Limb (tissue), 2 donors: ENCODE results near the gene METTL23.
"Not testable (repeated sequence)": the region's sequence is repeated elsewhere in the genome, so short reads cannot be mapped to it uniquely, and the experiment has no call there.

ENCODE experiments used
- DNase-seq, 2 donors: peaks; one replicate each; pipeline ENCODE4 v3.0.0-alpha.2; 2016; ENCODE audit errors: extremely low spot score in 2 of 2

The METTL23 gene

DNA sequence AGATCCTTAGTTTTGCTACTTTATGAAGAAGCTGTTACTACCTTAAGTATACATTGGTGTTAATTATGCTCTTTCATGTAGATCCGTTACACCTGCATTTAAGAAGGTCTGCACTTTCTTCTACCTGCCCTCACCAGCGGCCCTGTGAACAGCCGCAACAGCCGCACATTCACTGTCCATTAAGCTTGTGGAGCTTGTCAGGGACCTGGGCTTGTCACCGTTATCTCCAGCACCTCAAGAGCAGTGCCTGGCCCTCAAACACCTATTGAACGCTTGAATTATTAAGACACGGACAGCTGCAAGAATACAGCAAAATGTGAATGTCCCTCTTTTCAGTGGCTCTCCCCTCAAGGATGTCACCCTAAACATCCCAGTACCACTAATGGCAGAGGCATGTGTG is 12.9 kb upstream of the METTL23 start:
- no peak for DNase-seq

DNA sequence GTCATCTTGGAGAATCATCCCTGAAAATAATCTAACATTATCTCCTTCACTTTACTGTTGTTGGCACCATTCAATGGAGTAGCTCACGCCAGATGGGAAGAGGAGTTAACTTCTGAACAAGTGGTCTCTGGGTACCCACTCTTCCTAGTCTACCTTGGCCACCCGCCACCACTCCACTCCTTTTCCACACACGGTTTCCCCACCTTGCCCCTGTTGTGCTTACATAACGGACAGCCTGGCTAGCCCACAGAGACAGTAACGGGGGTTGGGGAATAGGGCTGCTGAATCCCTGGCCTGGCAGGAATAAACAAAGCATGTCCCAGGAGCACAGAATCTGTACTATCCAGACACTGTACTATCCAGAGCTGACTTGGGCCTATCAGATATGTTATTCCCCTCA is 12.3 kb upstream of the METTL23 start:
- no peak for DNase-seq

DNA sequence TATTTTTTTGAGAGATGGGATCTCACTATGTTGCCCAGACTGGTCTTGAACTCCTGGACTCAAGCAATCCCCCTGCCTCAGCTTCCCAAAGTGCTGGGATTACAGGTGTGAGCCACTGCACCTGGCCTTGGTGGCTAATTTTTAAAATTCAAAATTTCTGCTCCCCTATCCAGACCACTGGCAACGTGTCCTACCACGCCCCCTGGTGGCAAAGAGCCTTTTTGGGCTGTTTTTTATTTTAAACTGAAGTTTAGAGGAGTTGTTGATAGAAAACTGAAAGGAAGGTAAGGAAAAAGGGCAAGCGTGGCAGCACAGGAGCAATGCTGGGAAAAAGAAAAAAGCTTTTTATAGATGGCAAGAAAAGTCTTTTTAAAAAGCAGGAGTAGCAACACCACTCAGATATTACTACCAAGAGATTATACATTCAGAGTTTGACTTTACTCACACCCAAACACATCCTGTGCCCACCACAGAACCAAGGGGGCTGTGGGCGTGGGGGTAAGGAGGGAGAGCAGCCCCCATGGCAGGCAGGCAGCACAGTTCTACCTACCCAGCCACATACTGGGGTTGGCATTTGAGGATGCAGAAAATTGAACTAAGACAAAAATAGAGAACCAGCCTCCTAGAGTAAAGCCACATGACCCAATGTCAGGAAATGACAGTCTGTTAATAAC is 11.7 kb upstream of the METTL23 start:
- DNase-seq, result peak in 1 of 2 donors; percentile 83

DNA sequence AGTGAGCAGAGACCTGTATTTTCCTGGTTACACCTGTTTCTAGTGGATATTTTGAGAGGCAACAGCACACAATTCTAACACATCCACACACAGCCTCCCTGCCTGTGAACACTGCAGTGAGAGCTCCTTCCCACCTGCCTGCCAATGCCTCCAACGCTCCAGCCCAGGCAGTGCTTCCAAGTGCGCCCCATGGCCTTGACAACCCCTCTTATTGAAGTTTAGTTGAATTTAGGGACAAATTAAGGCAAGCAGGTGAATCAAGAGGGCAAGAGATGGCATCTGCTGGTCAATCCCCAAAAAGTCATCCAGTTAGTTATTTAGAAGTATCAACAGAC is 11.2 kb upstream of the METTL23 start:
- no peak for DNase-seq

DNA sequence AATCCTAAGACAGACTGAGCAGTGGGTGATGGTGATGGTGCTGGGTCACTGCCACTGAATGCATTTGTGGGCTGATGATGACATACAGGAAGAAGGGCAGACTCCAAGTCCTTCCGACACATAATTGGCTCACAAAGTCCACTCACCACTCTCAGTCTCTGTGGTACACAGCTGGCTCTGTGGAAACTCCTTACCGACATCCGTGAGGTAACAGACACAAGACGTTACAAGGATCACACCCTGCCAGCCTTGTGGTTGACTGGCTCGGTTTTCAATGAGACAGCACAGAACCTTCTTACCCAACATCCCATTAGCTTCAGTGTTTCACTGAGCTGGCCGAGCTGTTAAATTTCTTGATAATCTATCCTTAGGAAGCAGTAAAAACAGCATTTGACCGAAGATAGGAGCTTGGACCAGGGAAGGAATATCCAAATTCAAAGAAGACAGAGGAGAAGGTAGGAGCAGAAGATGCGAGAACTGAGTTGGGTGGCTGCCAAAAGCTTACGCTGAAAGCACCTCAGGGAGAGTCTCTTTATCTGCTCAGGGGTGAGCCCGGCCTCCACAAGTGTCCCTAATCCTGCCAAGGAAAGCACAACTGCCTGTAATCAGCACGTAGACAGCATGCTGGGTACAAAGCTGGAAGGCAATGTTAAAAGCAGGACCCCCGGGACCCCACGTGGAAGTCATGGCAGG is 10.3 kb upstream of the METTL23 start:
- DNase-seq, result no peak

DNA sequence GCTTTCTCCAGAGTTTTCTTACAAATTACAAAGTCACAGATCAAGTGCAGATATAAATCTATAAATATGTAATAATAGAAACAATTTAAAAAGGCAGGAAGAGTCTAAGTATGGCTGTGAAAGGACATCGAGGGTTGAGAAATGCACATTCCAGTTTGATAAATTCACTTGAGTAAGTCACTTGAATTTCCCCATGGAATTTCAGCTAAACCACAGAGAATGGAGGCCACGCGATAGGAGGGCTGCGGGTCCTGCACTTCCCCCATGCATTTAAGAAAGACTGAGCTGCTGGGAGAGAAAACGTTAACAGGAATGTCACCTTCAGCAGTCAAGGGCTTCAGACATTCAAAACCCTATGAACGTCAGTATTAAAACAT is 9.8 kb upstream of the METTL23 start:
- no peak for DNase-seq

DNA sequence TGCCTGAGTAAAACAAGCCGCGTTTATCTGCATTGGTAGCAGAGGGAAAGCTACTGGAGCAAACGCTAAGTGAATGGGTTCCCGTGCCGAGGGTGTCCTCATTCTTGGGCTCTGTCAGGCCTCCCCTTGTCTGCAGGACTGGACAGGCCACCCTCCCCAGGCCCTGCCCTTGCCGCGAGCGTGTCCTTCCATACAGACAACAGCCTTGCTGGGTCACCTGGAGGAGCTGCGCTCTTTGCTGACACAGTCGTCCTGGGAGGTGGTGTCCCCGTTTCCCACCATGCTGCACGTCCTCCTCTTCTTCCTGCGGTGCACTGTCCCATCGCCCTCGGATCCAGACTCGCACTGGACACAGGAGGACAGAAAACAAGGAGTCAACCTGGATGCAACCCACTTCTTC is 8.1 kb upstream of the METTL23 start:
- no peak for DNase-seq

DNA sequence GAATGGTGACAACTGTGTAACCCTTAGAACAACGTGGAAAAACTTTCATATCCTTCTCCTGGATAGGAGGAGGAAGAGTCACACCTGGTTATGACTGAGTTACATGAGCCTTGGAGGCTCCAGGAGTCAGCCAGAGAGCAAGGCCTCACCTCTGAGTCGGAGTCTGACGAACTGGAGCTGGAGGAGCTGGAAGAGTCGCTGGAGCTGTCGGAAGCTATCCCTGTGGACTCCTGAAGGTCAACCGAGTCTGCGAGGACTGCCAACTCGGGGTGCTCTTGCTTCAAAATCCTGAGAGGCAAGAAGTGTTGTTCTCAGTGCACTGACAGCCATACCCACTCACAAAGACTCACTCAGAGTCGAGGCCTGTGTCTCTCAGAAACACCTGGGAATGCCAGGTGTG is 6.4 kb upstream of the METTL23 start:
- no peak for DNase-seq

DNA sequence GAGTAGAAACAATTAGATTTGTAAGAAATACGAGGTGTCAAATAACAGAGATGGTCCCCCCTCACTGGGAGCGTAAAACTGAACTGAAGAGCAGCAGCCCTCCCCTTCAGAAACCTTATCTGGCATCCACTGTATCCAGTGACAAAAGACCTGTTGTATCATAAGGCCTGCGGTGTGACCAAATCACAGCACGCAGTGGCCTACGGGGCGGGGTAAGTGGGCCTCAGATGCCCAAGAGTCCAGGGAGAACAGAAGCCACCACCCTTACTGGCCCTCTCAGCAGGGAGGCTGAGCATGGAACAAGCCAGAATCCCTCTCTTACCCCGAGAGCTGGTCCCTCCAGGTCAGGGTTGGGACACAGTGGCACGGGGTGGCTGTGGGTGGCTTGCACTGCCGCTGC is 5.7 kb upstream of the METTL23 start:
- no peak for DNase-seq

DNA sequence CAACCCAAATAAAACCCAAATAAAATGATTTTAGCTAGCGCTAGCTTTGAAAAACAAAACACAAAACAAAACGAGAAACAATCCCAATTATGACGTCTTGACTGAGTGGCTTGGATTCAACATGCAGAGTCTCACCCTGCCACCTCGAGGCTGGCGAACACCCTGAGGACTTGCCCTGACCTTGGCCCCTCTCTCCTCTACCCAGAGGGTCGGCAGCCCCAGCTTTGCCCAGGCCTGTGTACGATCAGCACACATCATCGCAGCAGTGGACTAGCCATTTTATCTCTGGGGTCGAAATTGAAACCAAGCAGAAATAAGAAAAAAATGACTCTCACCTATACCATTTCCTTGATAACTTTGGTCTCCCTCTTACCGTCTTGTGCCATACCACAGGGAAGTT is 5.2 kb upstream of the METTL23 start:
- DNase-seq, result no peak

DNA sequence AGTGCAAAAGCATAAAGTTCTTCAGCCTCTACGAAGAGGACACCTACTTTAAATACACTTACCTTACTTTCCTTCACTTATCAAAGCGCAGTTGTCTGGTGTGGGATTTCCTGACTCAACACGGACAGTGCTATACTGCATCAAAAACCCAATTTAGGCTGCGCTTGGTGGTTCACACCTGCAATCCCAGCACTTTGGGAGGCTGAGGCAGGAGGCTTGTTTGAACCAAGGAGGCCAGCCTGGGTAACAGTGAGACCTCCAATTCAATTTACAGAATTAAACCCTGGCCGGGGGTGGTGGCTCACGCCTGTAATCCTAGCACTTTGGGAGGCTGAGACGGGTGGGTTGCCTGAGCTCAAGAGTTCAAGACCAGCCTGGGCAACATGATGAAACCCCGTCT is 4.4 kb upstream of the METTL23 start:
- no peak for DNase-seq

DNA sequence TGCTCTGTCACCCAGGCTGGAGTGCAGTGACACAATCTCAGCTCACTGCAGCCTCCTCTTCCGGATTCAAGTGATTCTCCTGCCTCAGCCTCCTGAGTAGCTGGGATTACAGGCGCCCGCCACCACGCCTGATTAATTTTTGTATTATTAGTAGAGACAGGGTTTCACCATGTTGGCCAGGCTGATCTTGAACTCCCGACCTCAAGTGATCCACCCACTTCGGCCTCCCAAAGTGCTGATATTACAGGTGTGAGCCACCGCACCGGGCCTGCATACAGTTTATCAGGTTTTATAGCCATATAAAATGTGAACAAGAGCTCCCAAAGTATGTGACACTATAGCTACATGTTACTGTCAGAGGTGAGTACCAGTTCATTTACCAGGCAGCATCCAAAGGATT is 3.7 kb upstream of the METTL23 start:
- DNase-seq, result not testable (repeated sequence)

DNA sequence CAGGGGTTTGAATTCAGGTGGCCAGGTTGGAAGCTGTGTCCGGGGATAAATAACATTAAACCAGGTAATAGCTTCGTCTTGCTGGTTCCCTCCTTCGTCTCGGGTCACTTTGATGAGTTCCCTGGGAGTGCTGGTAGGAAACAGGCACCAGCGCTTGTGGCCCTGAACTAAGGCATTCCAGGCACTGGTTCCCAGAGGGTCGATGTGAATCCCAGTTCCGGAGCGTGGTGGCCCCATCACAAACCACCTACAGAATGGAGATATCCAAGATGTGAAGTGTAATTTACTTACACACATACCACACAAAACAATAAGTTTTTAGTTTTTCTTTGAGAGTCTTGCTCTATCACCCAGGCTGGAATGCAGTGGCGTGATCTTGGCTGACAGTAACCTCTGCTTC is 2.8 kb upstream of the METTL23 start:
- DNase-seq, result no peak

DNA sequence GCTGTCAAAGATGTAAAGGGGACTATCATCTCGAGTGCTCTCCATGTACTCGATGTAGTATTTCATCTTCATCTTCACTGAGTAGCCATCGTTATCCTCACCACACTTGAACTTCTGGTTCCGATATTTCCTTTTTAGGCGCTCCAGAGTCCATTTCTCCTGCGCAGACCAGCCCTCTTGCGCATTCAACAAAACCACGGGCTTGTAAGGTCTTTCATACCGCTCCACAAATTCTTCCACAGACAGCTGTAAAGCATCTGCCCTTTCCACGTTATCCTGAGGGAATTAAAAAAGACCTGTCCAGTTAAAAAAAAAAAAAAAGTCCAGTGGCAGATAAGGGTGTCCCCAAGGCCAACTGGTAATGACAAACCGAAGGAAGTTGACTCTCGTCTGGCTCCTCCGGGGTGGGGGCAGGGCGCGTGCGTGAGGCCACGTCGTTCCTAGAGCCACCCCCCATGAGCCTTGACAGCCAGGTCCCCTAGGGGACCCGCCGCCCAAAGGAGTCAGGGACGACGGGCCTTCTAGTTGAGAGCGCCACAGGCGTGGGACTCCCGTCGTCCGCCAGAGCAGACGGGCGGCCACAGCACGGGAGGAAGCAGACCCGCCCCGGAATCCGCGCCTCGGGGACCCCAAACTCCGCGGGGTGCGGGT is 934 bp upstream of the METTL23 start:
- DNase-seq, result peak in 1 of 2 donors; percentile 65

DNA sequence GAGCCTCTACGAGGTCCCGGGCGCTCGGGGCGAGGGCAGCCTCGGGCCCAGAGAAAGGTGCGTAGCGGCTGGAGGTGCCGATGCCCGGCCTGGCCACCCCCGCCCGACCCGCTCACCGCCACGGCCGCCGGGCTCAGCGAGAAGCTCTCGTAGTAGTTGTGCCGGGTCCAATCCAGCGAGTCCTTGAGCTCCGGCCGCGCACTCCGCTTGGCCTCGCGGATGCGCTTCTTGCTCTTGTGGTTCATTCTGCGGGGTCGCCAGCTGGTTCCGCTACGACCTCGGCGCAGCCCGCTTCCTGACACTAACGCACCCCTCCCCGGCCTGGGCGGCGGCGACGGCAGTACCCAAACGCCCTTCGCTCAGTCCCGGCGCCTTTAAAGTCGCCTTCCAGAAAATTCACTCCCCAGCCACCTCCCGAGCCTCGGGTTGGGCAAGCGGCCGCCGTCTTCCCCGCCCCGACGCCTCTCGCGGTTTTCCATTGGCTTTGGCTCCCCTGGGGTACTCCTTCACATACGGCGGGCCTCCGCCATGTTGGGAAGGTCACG is 336 bp upstream of the METTL23 start, which contains the start of gene JMJD6:
Gene JMJD6, minus strand, starts transcription at position 376 of the 545 bp plus-strand sequence. Its CDS starts 131 bp downstream, at position 245.
- DNase-seq, result peak; percentile 97 to 98

DNA sequence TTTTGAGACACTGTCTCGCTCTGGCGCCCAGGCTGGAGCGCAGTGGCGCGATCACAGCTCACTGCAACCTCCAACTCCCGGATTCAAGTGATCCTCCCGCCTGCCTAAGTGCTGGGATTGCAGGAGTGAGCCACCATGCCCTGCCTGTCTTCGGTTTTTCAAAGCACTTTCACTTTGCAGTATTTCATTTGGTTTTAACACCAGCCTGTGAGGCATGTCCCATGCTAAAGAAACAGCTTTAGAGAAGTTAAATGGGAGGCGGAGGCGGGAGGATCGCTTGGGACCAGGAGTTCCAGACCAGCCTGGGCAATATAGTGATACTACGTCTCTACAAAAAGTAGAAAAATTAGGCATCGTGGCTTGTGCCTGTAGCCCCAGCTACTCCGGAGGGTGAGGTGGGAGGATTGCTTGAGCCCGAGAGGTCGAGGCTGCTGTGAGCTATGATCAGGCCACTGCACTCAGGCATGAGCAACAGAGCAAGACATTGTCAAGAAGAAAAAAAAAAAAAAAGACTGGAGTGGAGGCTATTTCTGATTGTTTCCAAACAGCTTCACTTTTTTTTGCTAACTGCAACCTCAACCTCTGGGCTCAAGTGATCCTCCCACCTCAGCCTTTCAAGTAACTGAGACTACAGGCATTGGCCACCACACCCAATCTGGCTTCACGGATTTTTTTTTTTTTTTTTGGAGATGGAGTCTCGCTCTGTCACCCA is 1.3 kb downstream of the METTL23 start:
- no peak for DNase-seq

DNA sequence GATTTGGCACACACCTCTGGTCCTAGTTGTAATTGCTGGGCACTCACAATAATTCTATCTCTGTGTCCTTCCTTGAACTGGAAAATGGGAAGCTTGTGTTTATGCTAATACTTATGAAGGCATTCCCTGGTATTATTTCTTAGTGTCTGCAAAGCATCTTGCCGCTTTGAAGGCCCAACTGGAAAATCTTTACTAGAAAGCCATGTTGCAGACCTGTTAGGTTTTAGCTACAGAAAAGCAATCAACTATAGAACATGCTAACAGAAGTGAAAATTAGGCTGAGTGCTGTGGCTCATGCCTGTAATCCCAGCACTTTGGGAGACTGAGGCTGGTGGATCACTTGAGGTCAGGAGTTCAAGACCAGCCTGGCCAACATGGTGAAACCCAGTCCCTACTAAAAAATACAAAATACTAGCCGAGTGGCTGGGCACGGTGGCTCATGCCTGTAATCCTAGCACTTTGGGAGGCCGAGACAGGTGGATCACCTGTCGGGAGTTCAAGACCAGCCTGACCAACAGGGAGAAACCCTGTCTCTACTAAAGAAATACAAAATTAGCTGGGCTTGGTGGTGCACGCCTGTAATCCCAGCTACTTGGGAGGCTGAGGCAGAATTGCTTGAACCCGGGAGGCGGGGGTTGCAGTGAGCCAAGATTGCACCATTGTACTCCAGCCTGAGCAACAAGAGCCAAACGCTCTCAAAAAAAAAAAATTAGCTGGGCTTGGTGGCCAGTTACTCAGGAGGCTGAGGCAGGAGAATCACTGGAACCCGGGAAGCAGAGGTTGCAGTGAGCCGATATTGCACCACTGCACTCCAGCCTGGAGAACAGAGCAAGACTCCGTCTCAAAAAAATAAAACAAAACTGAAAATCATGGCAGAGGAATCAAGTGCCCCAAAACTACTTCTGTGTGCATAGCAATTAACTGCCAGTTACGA is 5.4 kb downstream of the METTL23 start:
- not testable (repeated sequence) for DNase-seq

DNA sequence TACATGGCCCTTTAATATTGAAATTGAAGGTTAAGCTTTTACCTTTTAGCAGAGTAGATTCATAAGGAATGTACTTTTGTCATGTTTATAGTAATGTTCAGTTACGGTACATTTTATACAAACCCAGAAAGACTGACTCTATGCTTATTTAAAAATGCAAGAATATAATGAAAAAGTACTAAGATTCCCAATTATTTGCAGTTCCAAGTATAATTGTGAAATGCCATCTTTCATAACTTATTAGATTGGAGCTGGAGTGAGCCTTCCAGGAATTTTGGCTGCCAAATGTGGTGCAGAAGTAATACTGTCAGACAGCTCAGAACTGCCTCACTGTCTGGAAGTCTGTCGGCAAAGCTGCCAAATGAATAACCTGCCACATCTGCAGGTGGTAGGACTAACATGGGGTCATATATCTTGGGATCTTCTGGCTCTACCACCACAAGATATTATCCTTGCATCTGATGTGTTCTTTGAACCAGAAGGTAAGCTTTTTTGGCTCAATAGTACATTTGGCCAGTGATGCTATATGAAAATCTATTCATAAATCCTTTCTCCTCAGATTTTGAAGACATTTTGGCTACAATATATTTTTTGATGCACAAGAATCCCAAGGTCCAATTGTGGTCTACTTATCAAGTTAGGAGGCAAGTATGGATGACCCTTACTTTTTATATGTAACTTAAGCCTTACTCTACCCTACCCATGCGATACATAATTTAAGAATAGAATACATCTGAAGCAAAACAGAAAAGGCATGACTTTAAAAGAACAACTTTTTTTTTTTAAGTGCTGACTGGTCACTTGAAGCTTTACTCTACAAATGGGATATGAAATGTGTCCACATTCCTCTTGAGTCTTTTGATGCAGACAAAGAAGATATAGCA is 6.3 kb downstream of the METTL23 start:
- no peak for DNase-seq

DNA sequence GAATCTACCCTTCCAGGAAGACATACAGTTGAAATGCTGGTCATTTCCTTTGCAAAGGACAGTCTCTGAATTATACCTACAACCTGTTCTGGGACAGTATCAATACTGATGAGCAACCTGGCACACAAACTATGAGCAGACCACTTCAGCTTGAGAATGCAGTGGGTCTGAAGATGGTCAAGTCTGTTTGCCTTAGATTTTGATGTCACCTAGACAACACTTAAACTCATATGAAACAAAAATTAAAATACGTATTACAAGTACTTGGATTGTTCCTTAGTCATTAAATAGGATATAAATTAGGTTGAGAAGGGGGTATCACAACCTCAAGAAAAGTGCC is 6.9 kb downstream of the METTL23 start:
- no peak for DNase-seq
